ENCODE measurements around the gene GRM5.

DNA sequence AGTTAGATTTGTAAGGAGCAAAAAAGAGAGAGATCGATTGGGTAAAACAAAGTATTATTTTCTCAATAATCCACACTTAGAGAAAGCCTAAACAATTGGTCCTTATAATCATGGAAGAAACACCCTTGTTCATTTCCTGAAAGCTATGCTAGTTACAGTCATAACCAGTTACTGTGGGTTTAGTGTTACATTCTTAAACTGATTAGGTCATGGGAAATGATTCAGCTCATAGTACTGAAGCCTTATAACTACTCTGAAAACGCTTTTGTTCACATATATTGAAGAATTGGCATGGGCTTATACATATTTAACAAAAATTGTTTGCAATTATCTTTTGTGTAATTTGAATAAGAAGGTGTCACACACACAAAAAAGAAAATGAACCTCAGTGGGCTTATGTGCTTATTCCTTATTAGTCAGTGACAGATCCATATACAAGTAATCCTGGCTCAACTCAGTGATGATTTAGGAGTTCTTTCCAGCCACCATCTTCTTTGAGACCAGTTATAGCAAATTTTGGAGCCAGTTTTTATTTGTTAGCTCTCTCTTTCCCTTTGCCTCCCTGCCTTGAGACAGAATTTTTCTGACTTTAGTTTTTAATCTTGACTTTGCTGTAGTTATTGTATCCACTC lies 529.8 kb downstream of the GRM5 start:
- no peak for TF ChIP-seq POLR2A (IDR thresholded peaks at IDR 0.05)
- TF ChIP-seq, protein P1, sequence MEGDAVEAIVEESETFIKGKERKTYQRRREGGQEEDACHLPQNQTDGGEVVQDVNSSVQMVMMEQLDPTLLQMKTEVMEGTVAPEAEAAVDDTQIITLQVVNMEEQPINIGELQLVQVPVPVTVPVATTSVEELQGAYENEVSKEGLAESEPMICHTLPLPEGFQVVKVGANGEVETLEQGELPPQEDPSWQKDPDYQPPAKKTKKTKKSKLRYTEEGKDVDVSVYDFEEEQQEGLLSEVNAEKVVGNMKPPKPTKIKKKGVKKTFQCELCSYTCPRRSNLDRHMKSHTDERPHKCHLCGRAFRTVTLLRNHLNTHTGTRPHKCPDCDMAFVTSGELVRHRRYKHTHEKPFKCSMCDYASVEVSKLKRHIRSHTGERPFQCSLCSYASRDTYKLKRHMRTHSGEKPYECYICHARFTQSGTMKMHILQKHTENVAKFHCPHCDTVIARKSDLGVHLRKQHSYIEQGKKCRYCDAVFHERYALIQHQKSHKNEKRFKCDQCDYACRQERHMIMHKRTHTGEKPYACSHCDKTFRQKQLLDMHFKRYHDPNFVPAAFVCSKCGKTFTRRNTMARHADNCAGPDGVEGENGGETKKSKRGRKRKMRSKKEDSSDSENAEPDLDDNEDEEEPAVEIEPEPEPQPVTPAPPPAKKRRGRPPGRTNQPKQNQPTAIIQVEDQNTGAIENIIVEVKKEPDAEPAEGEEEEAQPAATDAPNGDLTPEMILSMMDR (IDR thresholded peaks at IDR 0.05), result no peak
